EH (cell line): Measurements from ENCODE around the gene CPNE9.
"Not testable (repeated sequence)": the region's sequence is repeated elsewhere in the genome, so short reads cannot be mapped to it uniquely, and the experiment has no call there.

Source experiments
- DNase-seq: peaks from one replicate; pipeline ENCODE4 v3.0.0-alpha.2; 2015; ENCODE audit warnings: low read depth

CPNE9 gene

DNA sequence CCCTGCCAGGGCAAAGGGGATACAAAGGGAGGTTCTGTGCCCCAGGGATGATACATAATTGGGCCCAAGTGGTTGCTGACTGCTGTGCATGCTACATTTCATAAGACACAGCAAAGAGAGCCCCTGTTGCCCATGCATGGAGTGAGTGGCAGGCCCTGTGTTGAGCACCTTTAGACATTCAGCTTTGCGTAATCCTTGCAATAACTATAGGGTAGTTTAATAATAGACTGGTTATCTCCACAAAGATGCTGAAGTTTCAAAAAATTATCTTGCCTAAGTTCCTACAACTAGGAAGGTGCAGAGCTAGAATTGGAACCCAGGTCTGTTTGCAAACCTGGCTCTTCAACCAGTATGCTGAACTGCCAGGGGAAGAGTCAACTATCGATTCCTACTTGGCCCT lies 44.4 kb downstream of the CPNE9 start:
- DNase-seq = no peak

DNA sequence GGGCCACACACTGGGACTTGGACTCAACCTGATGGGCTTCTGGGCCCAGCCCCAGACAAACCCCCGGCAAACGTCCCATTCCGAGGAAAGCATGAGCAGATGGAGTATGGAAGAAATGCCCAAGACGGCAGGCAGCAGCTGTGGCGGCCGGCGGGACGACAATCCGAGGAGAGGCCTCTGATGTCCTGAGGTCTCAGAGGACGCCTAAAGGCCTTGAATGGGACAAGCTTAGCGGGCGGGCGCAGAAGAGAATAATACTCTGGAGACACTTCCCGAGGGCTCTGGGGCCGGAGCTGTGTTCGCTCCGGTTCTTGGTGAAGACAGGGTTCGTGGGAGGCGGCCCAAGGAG lies 45.6 kb downstream of the CPNE9 start:
- no peak for DNase-seq

DNA sequence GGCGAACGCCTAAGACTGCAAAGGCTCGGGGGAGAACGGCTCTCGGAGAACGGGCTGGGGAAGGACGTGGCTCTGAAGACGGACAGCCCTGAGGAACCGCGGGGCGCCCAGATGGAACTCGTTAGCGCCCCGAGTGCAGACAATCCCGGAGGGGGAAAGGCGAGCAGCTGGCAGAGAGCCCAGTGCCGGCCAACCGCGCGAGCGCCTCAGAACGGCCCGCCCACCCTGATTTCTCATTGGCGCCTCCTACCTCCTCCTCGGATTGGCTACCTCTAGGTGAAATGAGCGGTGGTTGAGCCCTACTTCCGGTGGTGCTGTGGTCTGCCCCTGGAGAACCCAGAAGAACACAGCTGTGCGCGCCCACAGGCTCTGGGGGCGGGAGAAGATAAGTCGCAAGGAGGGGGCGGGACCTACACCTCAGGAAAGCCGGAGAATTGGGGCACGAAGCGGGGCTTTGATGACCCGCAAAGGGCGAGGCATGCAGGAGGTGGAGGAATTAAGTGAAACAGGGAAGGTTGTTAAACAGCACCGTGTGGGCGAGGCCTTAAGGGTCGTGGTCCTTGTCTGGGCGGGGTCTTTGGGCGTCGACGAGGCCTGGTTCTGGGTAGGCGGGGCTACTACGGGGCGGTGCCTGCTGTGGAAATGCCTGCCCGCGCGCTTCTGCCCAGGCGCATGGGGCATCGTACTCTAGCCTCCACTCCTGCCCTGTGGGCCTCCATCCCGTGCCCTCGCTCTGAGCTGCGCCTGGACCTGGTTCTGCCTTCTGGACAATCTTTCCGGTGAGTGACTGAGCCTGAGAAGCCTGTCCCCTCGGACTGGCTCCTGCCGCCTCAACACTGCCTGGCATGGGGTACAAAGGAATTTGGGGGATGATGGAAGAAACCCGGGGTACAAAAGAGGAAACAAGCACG lies 46.3 kb downstream of the CPNE9 start, which contains the start of gene OGG1:
Gene OGG1, plus strand, starts transcription at position 308 of the 911 bp plus-strand sequence. Its CDS starts 335 bp downstream, at position 643.
- peak; percentile 100 for DNase-seq

DNA sequence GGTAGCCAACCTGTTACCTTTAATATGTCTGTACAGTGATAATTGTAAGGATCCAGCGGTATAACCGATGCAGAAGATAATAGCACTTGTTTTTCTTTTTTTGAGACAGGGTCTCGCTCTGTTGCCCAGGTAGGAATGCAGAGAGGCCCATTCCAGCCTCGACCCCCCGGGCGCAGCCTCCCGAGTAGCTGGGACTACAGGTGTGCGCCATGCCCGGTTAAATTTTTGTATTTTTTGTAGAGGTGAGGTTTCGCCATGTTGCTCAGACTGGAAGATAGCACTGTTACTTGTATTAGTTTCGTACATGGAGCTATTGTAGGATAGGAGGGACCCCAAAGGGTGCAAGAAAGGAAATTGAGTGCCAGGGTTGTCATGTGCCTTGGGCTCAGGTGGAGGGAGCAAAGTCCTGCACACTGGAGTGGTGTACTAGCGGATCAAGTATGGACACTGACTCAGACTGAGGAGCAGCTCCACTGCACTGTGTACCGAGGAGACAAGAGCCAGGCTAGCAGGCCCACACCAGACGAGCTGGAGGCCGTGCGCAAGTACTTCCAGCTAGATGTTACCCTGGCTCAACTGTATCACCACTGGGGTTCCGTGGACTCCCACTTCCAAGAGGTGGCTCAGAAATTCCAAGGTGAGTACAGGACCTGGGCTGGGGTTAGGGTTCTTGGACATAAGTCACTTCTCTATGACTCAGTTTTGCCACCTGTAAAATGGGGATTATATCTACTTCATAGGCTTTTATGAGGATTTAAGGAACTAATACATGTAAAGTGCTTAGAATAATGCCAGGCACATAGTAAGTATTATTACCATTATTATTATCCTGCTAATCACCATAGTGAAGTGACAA lies 47.2 kb downstream of the CPNE9 start:
- peak; percentile 42 for DNase-seq

DNA sequence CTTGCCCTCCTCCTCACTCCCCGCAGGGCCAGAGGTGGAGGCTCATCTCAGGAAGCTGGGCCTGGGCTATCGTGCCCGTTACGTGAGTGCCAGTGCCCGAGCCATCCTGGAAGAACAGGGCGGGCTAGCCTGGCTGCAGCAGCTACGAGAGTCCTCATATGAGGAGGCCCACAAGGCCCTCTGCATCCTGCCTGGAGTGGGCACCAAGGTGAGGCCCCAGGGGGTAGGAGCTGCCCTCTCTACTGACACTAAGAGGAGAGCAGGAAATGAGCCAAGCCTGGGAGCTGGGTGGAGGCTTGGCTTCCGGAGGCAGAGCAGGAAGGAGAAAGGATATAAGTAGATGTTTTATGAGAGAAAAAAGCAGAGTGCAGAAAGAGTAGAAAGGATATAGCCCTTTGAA lies 51.0 kb downstream of the CPNE9 start:
- peak; percentile 44 for DNase-seq

DNA sequence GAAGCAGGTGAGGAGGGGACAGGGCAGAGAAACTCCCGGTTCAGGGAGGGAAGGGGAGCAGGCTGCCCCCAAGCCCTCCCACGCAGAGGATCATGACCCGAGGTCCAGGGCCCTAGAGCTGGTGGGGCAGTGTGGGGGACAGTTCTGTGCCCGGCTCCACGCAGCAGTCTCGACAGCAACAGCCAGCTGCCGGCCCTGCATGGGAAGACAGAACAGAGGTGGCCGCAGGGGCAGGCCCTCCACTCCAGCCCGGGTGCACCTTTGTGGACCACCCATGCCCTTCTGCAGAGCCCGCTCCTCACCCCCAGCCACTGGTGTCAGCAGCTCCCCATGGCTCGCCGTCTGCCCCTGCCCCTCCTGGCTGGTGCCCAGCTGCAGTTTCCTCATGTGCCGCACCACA lies 53.8 kb downstream of the CPNE9 start:
- DNase-seq = no peak

DNA sequence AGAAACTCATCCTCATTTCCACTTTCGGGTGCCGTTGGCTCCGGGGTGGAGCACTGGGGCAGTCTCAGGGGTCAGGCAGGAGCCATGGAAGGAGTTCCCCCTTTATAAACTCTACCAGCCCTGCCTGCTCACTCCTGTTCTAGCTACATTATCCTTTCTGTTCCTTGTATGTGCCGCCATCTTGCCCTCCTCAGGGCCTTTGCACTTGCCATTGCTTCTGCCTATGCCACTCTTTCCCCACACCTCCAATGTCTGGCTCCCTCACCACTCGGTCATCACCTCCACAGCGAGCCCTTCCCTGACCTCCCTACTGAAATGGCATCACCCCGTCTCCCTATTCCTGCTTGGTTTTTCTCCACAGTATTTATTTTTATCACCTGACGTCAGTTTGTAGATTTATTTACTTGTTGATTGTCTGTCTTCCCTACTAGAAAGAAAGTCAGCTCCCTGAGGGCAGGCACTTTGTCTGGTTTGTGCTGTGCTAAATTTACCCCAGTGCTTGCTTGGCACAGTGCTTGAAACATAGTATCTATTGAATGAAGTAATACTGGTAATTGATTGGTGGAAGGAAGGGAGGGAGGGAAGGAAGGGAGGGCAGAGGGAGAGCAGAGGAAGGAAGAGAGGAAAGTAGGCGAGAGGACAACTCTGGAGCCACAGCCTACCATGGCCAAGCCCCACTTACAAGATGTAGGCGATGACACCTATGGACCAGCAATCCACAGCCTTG lies 57.3 kb downstream of the CPNE9 start:
- no peak for DNase-seq

DNA sequence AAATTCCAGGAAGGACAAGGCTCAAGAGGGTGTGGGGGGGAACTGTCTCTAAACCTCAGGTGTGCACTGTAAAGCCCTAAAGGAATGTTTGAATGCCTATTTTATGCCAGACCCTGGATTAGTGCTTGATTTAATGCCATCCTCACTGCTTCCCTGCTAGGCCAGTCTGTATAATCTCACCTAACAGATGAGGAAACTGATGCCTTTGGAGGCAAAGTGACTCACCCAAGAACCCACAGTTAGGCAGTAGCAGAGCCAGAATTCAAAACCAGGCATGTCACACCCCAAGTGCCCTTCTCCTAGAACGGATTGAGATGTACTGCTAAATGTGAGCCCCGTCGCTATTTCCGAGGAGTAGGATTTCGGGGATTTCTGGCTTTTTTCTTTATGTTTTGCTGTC lies 58.3 kb downstream of the CPNE9 start:
- no peak for DNase-seq

DNA sequence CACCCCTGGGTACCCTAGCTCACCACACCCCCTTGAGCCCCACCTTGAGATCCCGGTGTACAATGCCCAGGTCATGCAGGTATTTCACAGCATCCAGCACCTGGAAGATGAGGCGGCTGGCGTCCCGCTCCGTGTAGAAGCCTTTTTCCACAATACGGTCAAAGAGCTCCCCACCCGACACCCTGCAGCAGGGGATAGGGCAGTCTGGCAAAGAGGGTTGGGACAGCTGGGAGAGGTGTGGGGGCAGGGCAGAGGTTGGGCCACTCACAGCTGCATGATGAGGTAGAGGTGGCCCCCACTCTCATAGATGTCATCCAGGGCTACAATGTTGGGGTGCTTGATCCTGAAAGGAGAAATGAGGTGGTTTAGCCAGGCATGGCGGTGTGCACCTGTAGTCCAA lies 59.2 kb downstream of the CPNE9 start:
- no peak for DNase-seq

DNA sequence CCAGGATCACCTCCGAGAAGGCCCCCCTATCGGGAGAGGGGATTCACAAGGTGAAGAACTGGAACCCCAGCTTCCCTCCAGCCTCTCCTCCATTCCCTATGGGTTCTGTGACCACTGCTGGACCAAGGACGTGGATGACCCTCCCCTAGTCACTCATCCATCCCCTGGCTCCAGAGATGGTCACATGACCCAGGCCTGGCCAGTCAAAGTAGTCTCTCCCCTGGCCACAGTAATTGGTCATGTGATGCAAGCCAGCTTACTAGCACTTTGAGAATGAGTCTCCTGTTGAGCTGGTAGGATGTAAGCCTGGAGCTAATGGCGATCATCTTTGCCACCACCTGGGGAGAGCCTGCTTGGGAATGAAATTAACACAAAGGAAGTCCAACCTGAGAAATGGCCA lies 62.2 kb downstream of the CPNE9 start:
- no peak for DNase-seq

DNA sequence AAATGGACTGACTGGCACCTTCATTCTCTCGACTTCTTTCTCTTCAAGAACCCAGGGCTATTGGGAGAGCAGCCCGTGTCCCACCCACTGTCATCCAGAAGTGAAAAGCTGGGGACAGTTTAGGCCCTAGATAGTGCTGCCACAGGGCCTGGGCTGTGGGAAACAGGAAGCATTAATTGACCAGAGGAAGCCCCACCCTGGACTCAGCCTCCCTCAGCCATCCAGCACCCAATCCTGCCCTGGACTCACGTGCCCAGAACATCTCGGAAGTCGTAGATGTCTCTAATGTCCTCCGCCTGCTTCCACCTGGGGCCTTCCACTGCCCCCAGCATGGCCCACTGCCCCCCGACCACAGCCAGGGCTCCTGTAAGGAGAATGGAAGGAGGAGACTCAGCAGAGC lies 63.8 kb downstream of the CPNE9 start:
- no peak for DNase-seq

DNA sequence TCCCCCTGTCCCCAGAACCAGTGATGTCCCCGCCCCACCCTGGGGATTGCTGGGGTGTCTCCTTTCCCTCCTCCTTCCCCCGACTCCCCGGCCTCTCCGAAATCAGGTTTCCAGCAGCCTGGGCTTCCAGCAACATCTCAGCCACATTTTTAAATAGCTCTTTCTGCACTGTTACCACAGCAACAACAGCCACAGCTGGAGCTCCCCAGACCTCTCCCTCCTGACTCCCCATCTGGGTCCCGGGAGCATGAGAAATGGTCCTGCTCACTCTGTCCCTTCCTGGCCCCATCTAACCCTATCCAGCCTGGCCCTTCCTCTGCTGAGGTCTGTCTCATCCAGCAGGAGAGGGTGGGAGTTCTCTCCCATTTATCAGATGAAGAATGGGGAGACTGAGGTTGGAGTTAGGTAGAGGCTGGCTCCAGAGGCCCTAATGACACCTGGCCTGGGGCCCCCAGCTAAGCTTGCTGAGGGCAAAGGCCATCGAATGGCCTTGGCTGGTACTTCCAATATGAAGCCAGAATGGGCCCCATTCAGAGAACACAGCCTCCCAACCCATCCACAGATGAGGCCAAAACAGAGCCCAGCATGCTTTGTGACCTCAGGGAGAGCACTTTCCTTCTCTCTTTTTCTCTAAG lies 64.6 kb downstream of the CPNE9 start:
- no peak for DNase-seq

DNA sequence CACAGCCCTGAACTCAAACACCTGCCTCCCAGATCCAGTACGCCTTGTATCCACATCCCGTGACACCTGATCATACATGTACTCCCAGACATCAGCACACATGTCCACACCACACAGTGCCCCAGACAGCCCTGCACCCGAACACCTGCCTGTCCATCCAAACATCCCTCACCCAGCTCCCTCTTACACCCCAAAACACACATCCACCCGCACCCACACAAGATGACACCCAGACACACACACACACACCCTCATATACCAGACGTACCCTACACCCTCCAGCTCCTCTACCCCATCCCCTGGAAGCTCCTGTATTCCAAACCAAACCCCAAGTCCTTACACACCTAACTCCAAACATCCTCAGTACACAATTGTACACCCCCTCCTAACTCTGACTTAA lies 65.4 kb downstream of the CPNE9 start:
- no peak for DNase-seq

DNA sequence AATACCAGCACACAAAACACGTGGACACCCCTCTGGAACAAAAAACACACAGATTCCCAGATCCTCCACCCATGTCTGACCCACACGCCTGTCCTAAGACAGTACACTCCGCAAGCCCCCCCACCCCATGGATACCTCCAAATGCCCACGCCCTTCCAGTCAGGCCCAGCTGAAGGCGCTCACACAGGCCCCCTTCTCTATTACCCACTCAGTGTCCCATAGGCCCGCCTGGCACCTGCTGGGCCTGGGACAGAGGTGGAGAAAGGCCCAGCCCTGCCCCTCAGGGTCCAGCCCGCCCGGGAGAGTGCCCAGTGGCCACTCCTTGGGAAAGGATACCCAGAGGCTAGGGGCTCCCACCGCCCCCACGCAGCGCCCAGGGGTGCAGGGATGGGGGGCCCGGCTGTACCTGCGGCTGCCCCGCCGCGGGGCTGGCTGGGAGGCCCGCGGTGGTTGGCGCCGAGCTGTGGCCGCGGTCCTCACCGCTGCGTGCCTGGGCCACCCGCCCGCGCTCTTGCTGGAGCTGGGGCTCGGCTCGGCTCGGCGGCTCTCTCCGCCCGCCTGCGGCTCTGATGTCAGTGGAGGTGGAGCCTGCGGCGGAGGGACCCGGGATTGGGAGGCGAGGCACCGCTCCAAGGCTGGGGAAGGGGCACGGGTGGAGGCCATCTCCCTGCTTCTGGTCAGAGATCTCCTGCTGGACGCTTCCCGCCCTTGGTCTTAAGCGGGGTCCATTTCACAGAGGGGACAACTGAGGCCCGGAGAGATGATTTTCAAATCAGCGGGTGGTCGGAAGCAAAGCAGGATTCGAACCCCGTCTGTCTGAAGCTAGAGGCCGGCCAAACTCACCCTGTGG lies 66.0 kb downstream of the CPNE9 start, which contains the start of gene CAMK1:
Gene CAMK1, minus strand, starts transcription at position 522 of the 850 bp plus-strand sequence. CDS start 2,198 bp downstream, outside the sequence.
- DNase-seq = peak; percentile 76

DNA sequence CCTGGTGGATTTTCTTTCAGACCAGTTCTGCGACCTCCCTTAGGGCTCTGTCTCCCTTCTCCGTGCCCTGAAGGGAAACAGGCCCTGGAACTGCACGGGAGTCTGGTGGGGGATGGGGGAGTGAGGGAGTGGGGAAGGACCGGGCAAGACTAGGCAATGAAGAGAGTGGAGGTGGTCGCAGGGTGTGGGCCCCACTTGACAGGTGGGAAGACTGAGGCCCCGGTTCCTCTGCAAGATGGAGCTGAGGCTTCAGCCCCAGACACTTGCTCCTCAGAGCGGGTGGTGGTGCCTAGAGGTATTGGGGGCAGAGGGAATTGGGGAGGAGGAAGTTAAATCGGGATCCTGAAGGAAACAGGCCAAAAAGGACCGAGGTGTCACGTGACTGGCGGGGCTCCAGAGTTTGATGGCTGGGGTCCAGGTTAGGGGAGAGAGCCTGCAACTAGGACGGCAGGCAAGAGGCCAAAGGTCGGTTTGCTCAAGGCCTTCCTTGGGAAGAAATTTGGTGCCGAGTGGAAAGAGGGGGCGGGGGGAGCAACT lies 66.7 kb downstream of the CPNE9 start:
- peak; percentile 16 for DNase-seq

DNA sequence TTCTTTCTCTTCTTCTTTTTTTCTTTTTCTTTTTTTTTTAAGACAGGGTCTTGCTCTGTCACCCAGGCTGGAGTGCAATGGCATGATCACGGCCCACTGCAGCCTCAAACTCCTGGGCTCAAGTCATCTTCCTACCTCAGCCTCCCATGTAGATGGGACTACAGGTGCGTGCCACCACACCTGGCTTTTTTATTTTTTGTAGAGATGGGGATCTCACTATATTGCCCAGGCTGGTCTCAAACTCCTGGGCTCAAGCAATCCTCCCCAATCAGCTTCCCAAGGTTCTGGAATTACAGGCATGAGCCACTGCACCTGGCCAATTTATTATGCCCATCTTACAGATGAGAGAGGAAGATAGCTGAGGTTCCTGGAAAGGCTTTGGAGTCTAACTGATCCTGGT lies 67.4 kb downstream of the CPNE9 start:
- DNase-seq = not testable (repeated sequence)

DNA sequence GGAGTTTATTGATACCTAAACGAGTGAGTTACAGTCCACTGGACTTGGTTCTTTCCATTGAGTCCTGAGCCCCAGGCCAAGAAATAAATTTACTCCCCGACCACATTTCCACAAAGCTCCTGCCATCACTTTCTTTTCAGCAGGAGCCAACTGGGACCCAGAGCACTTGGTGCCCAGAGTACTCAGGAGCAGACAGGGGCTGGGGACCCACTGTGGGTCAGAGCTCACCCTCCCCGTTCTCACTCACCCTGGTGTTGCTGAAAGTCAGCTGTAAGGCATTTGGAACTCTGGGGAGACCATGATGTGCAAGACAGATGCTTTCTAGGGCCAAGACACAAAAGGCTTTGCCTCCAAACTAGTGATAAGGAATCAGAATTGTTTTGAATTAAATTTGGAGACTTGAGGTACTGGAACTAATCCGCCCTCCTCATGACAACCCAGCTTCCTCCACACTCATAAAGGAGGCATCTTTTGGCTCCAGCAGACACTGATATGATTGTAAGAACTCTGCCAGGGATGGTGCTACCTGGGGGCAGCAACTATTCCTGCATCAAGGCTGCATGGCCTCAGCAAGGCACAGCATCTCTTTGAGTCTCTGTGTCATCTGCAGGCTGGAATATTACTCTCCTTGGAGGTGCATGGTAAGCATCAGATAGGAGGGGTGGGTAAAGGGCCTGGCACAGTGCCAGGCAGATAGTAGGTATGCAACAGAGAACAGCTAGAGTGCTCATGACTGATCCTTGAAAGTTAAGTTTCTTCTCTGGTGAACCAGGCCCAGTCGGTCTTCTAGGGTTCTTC lies 73.5 kb downstream of the CPNE9 start:
- no peak for DNase-seq

DNA sequence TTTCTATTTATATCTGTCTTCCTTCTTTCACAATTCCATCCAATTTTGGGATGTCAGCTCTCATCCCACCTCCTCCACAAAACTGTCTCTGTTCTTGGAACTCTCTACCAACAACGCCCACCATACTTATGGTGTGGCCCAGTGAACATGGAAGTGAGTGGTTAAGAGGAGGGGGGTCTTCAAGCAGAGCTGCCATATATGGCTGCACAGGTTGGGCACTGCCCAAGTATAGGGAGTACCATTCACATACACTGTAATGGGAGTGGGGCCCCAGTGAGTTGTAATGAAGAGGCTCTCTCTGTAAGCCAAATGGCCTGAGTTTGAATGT lies 74.0 kb downstream of the CPNE9 start:
- DNase-seq = no peak

DNA sequence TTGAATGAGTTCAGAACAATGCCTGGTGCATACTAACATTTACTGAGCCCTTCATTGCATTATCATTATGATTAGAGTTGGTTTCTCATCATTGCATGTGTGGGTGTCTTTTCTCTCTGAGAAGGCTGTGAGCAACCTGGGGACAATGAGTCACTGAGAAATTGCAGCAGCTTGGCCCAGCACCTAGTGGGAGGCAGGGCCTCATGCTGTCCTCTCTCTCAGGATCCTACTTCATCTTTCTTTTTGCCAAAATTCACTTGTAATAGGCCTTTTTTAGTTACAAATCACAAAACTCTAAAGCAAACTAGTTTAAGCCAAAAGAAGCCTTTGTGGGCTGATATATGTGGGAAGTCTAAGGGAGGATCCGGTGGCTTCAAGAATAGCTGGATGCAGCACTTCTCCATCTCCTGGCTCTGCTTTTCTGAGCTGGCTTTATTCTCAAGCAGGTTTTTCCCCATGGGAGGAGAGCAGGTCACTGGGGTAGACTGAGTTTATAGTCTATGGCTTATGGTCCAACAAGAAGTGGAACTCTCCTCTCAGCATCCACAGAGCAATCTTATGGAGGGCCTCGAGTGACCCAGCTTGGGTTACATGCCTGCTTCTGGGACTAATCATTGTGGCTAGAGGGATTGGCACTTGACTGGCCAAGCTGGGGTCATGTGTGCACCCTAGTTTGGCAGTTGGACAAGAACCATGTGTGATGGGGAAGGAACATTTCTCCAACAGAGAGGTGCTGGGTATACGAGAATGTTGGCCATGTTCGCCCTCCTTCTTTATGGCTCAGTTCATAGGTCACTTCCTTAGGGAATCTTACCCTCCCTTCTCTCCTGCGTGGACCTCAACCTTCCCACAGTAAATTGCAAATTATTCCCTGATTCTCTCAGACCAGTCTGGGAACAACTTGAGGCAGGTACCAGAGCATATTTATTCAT lies 74.8 kb downstream of the CPNE9 start:
- DNase-seq = peak; percentile 56
